Right renal pelvis (tissue), 4 donors: ENCODE measurements around the gene MT1G. TPM values are rescaled to one million over a fixed set of nuclear protein-coding genes. Genes with fewer than 3 reads are reported as not detected.

ENCODE experiments used
- DNase-seq, 4 donors: peaks; one replicate each; pipeline ENCODE4 v3.0.0-alpha.2; 2013; ENCODE audit warnings: low read depth in 4 of 4, low spot score in 3 of 4, missing footprints in 1 of 4
- polyA plus RNA-seq, 4 donors: library from polyadenylated mRNA; unstranded; fragments of 120-200 nt; gene quantifications; one replicate each; pipeline ENCODE4 v1.2.1, GENCODE V29; 2013; ENCODE audit not compliant: insufficient read length in 4 of 4

Gene MT1G
- polyA plus RNA-seq, 4 donors, result 16.8 to 231 (median 62.7) TPM

- no peak for DNase-seq
Measured at GRCh38 chr16:56640076-56640475, 27.8 kb downstream of the MT1G start.

GRCh38 chr16:56639045-56639444, 28.8 kb downstream of the MT1G start:
- DNase-seq, result no peak

GRCh38 chr16:56637814-56638750, 29.8 kb downstream of the MT1G start, which contains the start of gene MT1A:
Gene MT1A, plus strand, starts transcription at chr16:56638666. Its CDS starts 73 bp downstream, at chr16:56638739.
- no peak for DNase-seq

GRCh38 chr16:56636616-56637413, 31.1 kb downstream of the MT1G start:
- no peak for DNase-seq

GRCh38 chr16:56635441-56635967, 32.4 kb downstream of the MT1G start:
- DNase-seq, result no peak

GRCh38 chr16:56634715-56635440, 33.0 kb downstream of the MT1G start:
- DNase-seq, result no peak

GRCh38 chr16:56633535-56633934, 34.3 kb downstream of the MT1G start:
- no peak for DNase-seq

- DNase-seq, result no peak
Measured at GRCh38 chr16:56632848-56633365, 35.0 kb downstream of the MT1G start.

GRCh38 chr16:56632156-56632847, 35.6 kb downstream of the MT1G start, which contains the start of gene MT1M:
Gene MT1M, plus strand, starts transcription at chr16:56632659. Its CDS starts 73 bp downstream, at chr16:56632732.
- DNase-seq, result no peak

- no peak for DNase-seq
Measured at GRCh38 chr16:56631832-56632155, 36.1 kb downstream of the MT1G start.

- no peak for DNase-seq
Measured at GRCh38 chr16:56631197-56631596, 36.7 kb downstream of the MT1G start.

GRCh38 chr16:56630134-56630533, 37.7 kb downstream of the MT1G start:
- no peak for DNase-seq

GRCh38 chr16:56629531-56629930, 38.3 kb downstream of the MT1G start:
- no peak for DNase-seq

- no peak for DNase-seq
Measured at GRCh38 chr16:56628486-56629350, 39.1 kb downstream of the MT1G start.

GRCh38 chr16:56626685-56627084, 41.2 kb downstream of the MT1G start:
- no peak for DNase-seq

- DNase-seq, result no peak
Measured at GRCh38 chr16:56625943-56626654, 41.8 kb downstream of the MT1G start.

GRCh38 chr16:56625140-56625942, 42.5 kb downstream of the MT1G start, which contains the start of gene MT1E:
Gene MT1E, plus strand, starts transcription at chr16:56625781. Its CDS starts 71 bp downstream, at chr16:56625852.
- DNase-seq, result no peak
